ENCODE data around the gene PRKCQ.

- TF ChIP-seq POLR2A (IDR thresholded peaks at IDR 0.05; ENCODE audit: low read depth, low read length), result no peak
- TF ChIP-seq SPI1 (IDR thresholded peaks at IDR 0.05; ENCODE audit: low read depth, low read length), result no peak
- TF ChIP-seq POLR2AphosphoS5 (IDR thresholded peaks at IDR 0.05; ENCODE audit: low read depth, low read length), result no peak
Observed at GRCh38 chr10:6625428-6625827, 45.4 kb upstream of the PRKCQ start.
